Naive B cell (primary cell): ENCODE data around the gene DNLZ. TPM values are rescaled to one million over a fixed set of nuclear protein-coding genes. Genes with fewer than 3 reads are reported as not detected.
A peak's percentile ranks its signal among the peaks of the same experiment; 100 is the strongest.
"Not testable (repeated sequence)": the region's sequence is repeated elsewhere in the genome, so short reads cannot be mapped to it uniquely, and the experiment has no call there.

ENCODE experiments used
- ATAC-seq, 2 donors: fragments of 150-1000 bp; cut with Tn5 transposase; 2 replicates each; pipeline ENCODE4 v1.10.0; 2021; ENCODE audit warnings: low read depth in 2 of 2, mild to moderate bottlenecking in 2 of 2, moderate library complexity in 2 of 2
- DNase-seq: peaks from one replicate; pipeline ENCODE4 v3.0.0; 2022
- H3K27ac Mint-ChIP-seq, 6 donors: one replicate each; pipeline ENCODE4 v1.8.0; 2020 to 2022; ENCODE audit warnings: mild to moderate bottlenecking in 6 of 6, mixed read lengths in 6 of 6, moderate library complexity in 5 of 6, inconsistent platforms in 2 of 6
- H3K27me3 Mint-ChIP-seq, 3 donors: one replicate each; pipeline ENCODE4 v1.8.0; 2021 to 2022; ENCODE audit warnings: mixed read lengths in 3 of 3, mild to moderate bottlenecking in 1 of 3
- H3K36me3 Mint-ChIP-seq, 2 donors: one replicate each; pipeline ENCODE4 v1.8.0; 2020 to 2022; ENCODE audit warnings: mixed read lengths in 2 of 2, inconsistent platforms in 1 of 2, mild to moderate bottlenecking in 1 of 2
- H3K4me1 Mint-ChIP-seq, 3 donors: one replicate each; pipeline ENCODE4 v1.8.0; 2020 to 2022; ENCODE audit warnings: mixed read lengths in 3 of 3, inconsistent platforms in 1 of 3, mild to moderate bottlenecking in 1 of 3, moderate library complexity in 1 of 3
- H3K4me3 Mint-ChIP-seq, 8 donors: one replicate each; pipeline ENCODE4 v1.8.0; 2020 to 2022; ENCODE audit warnings: mild to moderate bottlenecking in 8 of 8, mixed read lengths in 8 of 8, moderate library complexity in 8 of 8, inconsistent platforms in 2 of 8
- H3K9me3 Mint-ChIP-seq, 7 donors: one replicate each; pipeline ENCODE4 v1.8.0; 2020 to 2022; ENCODE audit warnings: mixed read lengths in 7 of 7, mild to moderate bottlenecking in 5 of 7, inconsistent platforms in 2 of 7, moderate library complexity in 1 of 7
- polyA plus RNA-seq, 6 donors: library from polyadenylated mRNA; unstranded; fragments of 300-500 nt; fragmentation: Illumina TruSeq; gene quantifications; one replicate each; pipeline ENCODE4 v1.2.3, GENCODE V29; 2021; ENCODE audit warnings: low read depth in 6 of 6

The DNLZ gene
- polyA plus RNA-seq = 10 to 100 TPM; 42.2 to 93.0 (median 57.2) TPM

GRCh38 chr9:136363106-136363948, at the start of gene DNLZ:
TSS of gene DNLZ (minus strand) at chr9:136363744. CDS start at chr9:136363714, 30 bp downstream.
- DNase-seq = peak; percentile 83
- peak; percentile 80 to 81 for ATAC-seq
- peaks cover 0 to 13% (median 0%) of the 10 kb centered on the region in 3 donors for H3K27me3 Mint-ChIP-seq
- peaks cover 3 to 22% (median 7%) of the 10 kb centered on the region in 3 donors for H3K4me1 Mint-ChIP-seq
- no peaks in the 10 kb centered on the region for H3K36me3 Mint-ChIP-seq
- peak within 1 kb of the TSS; percentile 62 to 94 (median 78) for H3K27ac Mint-ChIP-seq
- H3K4me3 Mint-ChIP-seq = peak within 1 kb of the TSS; percentile 74 to 91 (median 86)
- H3K9me3 Mint-ChIP-seq = no peaks in the 10 kb centered on the region

- peaks cover 29 to 43% (median 34%) of the 10 kb centered on the region in 3 donors for H3K4me1 Mint-ChIP-seq
- peaks cover 0 to 8% of the 10 kb centered on the region in 2 donors for H3K36me3 Mint-ChIP-seq
- DNase-seq (no peak), ATAC-seq (no peak)
- no peaks in the 10 kb centered on the region for H3K27me3 Mint-ChIP-seq
- H3K27ac Mint-ChIP-seq = peak overlapping the region in 2 of 6 donors; percentile 14 to 59
- peak overlapping the region in 3 of 8 donors; percentile 2 to 47 (median 10) for H3K4me3 Mint-ChIP-seq
- H3K9me3 Mint-ChIP-seq = no peaks in the 10 kb centered on the region
Measured at GRCh38 chr9:136412962-136413361, 49.4 kb upstream of the DNLZ start.

GRCh38 chr9:136411378-136411777, 47.8 kb upstream of the DNLZ start:
- H3K27ac Mint-ChIP-seq = peak overlapping the region; percentile 81 to 97 (median 92)
- peaks cover 0 to 8% of the 10 kb centered on the region in 2 donors for H3K36me3 Mint-ChIP-seq
- DNase-seq (no peak), ATAC-seq (no peak)
- H3K9me3 Mint-ChIP-seq = no peaks in the 10 kb centered on the region
- no peaks in the 10 kb centered on the region for H3K27me3 Mint-ChIP-seq
- H3K4me1 Mint-ChIP-seq = peaks cover 33 to 52% (median 34%) of the 10 kb centered on the region in 3 donors
- H3K4me3 Mint-ChIP-seq = peak overlapping the region; percentile 86 to 95 (median 90)

GRCh38 chr9:136410500-136411287, 47.1 kb upstream of the DNLZ start, which contains the start of the genes ENTR1 and PMPCA:
TSS of gene ENTR1 (minus strand) at chr9:136410614. CDS start at chr9:136410397, 217 bp downstream.
TSS of gene PMPCA (plus strand) at chr9:136410658. CDS start at chr9:136410669, 11 bp downstream.
- peak; percentile 92 for DNase-seq
- peaks cover 33 to 56% (median 34%) of the 10 kb centered on the region in 3 donors for H3K4me1 Mint-ChIP-seq
- H3K36me3 Mint-ChIP-seq = peaks cover 0 to 8% of the 10 kb centered on the region in 2 donors
- H3K27ac Mint-ChIP-seq = peak within 1 kb of the TSS; percentile 81 to 97 (median 94)
- ATAC-seq = peak; percentile 85 to 91
- H3K9me3 Mint-ChIP-seq = no peaks in the 10 kb centered on the region
- peak within 1 kb of the TSS; percentile 86 to 95 (median 92) for H3K4me3 Mint-ChIP-seq
- H3K27me3 Mint-ChIP-seq = no peaks in the 10 kb centered on the region

- Mint-ChIP-seq H3K9me3 (no peaks in the 10 kb centered on the region), H3K4me3 (peak overlapping the region; percentile 84 to 94 (median 92)), H3K27ac (peak overlapping the region; percentile 38 to 97 (median 92)), H3K27me3 (no peaks in the 10 kb centered on the region), H3K36me3 (peaks cover 0 to 8% of the 10 kb centered on the region in 2 donors), H3K4me1 (peaks cover 36 to 64% (median 39%) of the 10 kb centered on the region in 3 donors)
- DNase-seq (peak; percentile 28), ATAC-seq (peak; percentile 27 to 38)
Measured at GRCh38 chr9:136409557-136410455, 46.3 kb upstream of the DNLZ start.

DNA sequence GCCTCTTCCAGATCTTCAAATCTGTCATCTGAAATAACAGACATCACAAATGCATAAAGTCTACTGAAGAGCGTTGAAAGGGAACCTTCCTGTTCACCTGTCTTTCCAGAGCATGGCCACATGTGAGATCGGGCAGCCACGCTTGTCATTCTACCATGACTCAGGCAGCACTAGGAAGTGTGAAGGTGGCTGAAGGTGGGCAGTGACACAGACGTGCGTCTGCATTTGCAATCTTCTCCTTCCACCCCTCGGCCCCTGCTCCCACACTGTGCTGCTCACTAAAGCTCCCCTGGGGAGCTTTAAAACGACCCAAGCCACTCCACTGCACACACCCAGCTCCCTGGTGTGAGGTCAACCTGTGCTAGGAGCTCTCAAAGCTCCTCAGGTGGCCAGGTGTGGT, 44.4 kb upstream of the DNLZ start:
- Mint-ChIP-seq H3K4me3 (peak overlapping the region in 6 of 8 donors; percentile 9 to 92 (median 64)), H3K9me3 (no peaks in the 10 kb centered on the region), H3K27me3 (no peaks in the 10 kb centered on the region), H3K36me3 (peaks cover 0 to 8% of the 10 kb centered on the region in 2 donors), H3K4me1 (peaks cover 46 to 79% (median 49%) of the 10 kb centered on the region in 3 donors), H3K27ac (peak overlapping the region in 1 of 6 donors; percentile 72)
- ATAC-seq (no peak), DNase-seq (no peak)

DNA sequence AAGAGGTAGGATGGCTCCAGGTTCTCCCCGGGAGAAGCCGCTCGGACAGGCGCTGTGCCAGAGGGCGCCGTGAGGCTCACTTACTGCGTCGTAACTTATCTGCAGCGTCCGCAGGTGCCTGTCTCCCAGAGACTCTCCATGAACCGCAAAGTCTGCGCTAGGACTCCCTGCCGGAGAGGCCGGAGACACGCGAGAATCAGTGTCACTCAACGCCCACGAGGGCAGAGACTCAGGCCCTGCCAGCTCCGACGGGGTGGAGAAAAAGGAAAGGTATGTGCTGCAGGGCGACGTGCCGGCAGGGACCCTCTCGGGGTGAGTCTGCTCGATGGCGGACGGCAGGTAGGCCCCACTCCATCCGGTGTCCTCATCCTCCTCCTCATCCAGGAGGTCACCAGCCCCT, 43.5 kb upstream of the DNLZ start:
- peak overlapping the region in 2 of 6 donors; percentile 11 to 69 for H3K27ac Mint-ChIP-seq
- H3K36me3 Mint-ChIP-seq, ATAC-seq, H3K27me3 Mint-ChIP-seq, H3K9me3 Mint-ChIP-seq, DNase-seq: not testable (repeated sequence)
- peak overlapping the region in 2 of 8 donors; percentile 38 to 44 for H3K4me3 Mint-ChIP-seq
- H3K4me1 Mint-ChIP-seq = peaks cover 46 to 79% (median 55%) of the 10 kb centered on the region in 3 donors

DNA sequence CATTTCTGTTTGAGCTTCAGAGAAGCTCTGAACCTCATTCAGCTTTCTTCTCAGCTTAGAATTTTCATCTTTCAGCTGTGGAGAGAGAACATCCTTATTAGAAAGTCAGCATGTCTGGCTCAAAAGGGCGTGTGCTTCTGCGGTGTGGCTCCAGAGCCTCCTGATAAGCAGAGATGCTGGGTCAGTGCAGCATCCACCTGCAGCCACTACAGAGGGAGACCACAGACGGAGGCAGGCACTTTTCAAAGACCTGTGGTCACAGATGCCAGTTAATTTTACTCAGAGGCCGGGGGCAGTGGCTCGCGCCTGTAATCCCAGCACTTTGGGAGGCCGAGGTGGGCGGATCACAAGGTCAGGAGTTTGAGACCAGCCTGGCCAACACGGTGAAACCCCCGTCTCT, 42.4 kb upstream of the DNLZ start:
- not testable (repeated sequence) for H3K27me3 Mint-ChIP-seq, DNase-seq, ATAC-seq, H3K27ac Mint-ChIP-seq, H3K9me3 Mint-ChIP-seq, H3K36me3 Mint-ChIP-seq
- H3K4me3 Mint-ChIP-seq = peak overlapping the region in 4 of 8 donors; percentile 51 to 83 (median 74)
- peaks cover 39 to 77% (median 47%) of the 10 kb centered on the region in 3 donors for H3K4me1 Mint-ChIP-seq

DNA sequence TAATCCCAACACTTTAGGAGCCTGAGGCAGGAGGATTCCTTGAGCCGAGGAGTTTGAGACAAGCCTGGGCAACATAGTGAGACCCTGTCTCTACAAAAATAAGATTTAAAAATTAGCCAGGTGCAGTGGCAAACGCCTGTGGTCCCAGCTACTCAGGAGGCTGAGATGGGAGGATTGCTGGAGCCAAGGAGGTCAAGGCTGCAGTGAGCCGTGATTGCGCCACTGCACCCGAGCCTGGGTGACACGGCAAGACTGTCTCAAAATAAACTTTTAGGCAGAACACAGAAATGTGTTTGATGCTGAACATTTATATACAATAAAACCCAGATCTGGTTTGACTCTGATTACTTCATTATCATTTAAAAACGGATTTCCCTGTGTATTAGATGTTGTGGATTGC, 41.9 kb upstream of the DNLZ start:
- Mint-ChIP-seq H3K36me3 (peaks cover 0 to 8% of the 10 kb centered on the region in 2 donors), H3K4me3 (peak overlapping the region in 5 of 8 donors; percentile 5 to 83 (median 79)), H3K27me3 (no peaks in the 10 kb centered on the region), H3K27ac (peak overlapping the region in 3 of 6 donors; percentile 32 to 93 (median 86)), H3K4me1 (peaks cover 38 to 73% (median 46%) of the 10 kb centered on the region in 3 donors), H3K9me3 (no peaks in the 10 kb centered on the region)
- DNase-seq = no peak
- no peak for ATAC-seq

- H3K27ac Mint-ChIP-seq = peak overlapping the region; percentile 86 to 94 (median 90)
- DNase-seq (no peak), ATAC-seq (no peak)
- H3K4me1 Mint-ChIP-seq = peaks cover 32 to 70% (median 42%) of the 10 kb centered on the region in 3 donors
- peak overlapping the region; percentile 66 to 79 (median 68) for H3K4me3 Mint-ChIP-seq
- H3K36me3 Mint-ChIP-seq = peaks cover 0 to 8% of the 10 kb centered on the region in 2 donors
- no peaks in the 10 kb centered on the region for H3K27me3 Mint-ChIP-seq
- H3K9me3 Mint-ChIP-seq = no peaks in the 10 kb centered on the region
Measured at GRCh38 chr9:136404801-136405136, 41.2 kb upstream of the DNLZ start.

DNA sequence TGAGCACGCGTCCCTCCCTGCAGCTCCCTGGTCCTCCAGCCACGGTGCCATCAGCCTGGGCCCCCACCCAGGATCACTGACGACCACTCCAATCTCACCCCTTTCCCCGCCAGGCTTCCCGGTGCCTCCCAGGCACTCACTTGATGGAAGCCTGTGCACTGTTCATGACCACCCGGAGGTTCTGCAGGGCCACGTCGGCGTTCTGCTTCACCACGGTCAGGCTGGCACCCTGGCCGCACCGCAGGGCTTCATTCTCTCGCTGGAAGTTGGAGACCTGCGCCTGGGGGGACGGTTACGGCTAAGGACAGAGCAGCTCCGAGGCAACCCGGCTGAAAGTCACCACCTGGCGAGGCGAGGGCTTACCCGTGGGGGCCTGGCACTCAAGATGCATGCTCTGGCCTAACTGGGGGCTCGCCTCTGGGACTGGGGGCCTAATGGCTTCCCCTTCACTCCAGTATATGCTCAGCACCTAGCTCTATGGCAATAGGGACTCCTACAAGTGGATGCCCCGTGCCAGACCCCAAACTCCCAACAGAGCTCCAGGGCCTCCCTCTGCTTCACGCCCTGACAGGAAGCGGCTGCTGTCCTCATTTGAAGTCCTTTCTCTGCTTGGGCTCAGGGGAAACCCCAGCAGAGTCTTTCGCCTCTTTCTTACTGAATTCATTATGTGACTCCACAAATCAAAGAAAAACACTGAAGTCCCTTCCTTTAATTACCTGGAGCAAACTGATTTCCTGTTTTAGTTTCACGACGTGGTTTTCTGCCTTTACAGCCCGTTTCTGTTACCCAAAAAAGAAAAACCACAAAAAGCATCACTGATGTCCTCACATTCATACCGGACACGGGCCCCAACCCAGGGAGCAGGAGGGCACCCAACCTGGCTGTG, 40.6 kb upstream of the DNLZ start:
- Mint-ChIP-seq H3K27ac (peak overlapping the region; percentile 86 to 95 (median 90)), H3K27me3 (no peaks in the 10 kb centered on the region), H3K4me3 (peak overlapping the region; percentile 66 to 80 (median 70)), H3K9me3 (no peaks in the 10 kb centered on the region), H3K36me3 (peaks cover 0 to 8% of the 10 kb centered on the region in 2 donors), H3K4me1 (peaks cover 31 to 67% (median 40%) of the 10 kb centered on the region in 3 donors)
- ATAC-seq (no peak), DNase-seq (no peak)
